CD4-positive, alpha-beta T cell (primary cell): ENCODE results near the gene CHMP1A. TPM values are rescaled to one million over a fixed set of nuclear protein-coding genes. Genes with fewer than 3 reads are reported as not detected.

ENCODE experiments used
- ATAC-seq: fragments of 200-7000 bp; cut with Tn5 transposase; one replicate; pipeline ENCODE4 v1.10.0; 2022; ENCODE audit warnings: mild to moderate bottlenecking; ENCODE audit not compliant: poor library complexity
- CTCF ChIA-PET: fragments of 350-600 bp; sonication (Branson Sonifier 250); formaldehyde crosslinking; loops from one replicate; lab custom pipeline; 2021; ENCODE audit warnings: antibody characterized with exemption, inconsistent platforms; lab: Charles Lee
- POLR2A ChIA-PET: fragments of 350-600 bp; sonication (Branson Sonifier 250); formaldehyde crosslinking; loops from one replicate; lab custom pipeline; 2021; ENCODE audit warnings: antibody characterized with exemption, inconsistent platforms; lab: Charles Lee
- DNase-seq, 14 experiments: peaks; one replicate each; pipeline ENCODE4 v3.0.0-alpha.2; 2013 to 2020; ENCODE audit warnings: mixed read lengths in 2 of 14
- H3K27ac ChIP-seq, 2 donors: one replicate each; pipeline versions ENCODE4 v1.5.1 to v1.7.0; 2013; ENCODE audit warnings: low read length in 2 of 2, low read depth in 1 of 2, mild to moderate bottlenecking in 1 of 2
- H3K27me3 ChIP-seq, 2 experiments: 1 replicate in 1 of 2; 2 replicates in 1 of 2; pipeline versions ENCODE4 v1.6.1 to v1.7.0; 2013; ENCODE audit warnings: low read length in 2 of 2, control low read depth in 1 of 2, mild to moderate bottlenecking in 1 of 2, moderate library complexity in 1 of 2; ENCODE audit not compliant: insufficient read depth in 2 of 2, control insufficient read depth in 1 of 2
- H3K36me3 ChIP-seq: one replicate; pipeline ENCODE4 v1.6.1; 2013; ENCODE audit warnings: low read length, control low read depth; ENCODE audit not compliant: insufficient read depth
- H3K4me1 ChIP-seq: one replicate; pipeline ENCODE4 v1.6.1; 2013; ENCODE audit warnings: low read length, control low read depth; ENCODE audit not compliant: insufficient read depth
- H3K4me3 ChIP-seq: one replicate; pipeline ENCODE4 v1.5.1; 2013; ENCODE audit warnings: mild to moderate bottlenecking, low read length, moderate library complexity
- H3K9me3 ChIP-seq, 2 experiments: 1 replicate in 1 of 2; 2 replicates in 1 of 2; pipeline versions ENCODE4 v1.6.1 to v1.7.0; 2013; ENCODE audit warnings: low read length in 2 of 2, mild to moderate bottlenecking in 2 of 2, control low read depth in 1 of 2, moderate library complexity in 1 of 2; ENCODE audit not compliant: control insufficient read depth in 1 of 2, insufficient read depth in 1 of 2
- H3K27ac Mint-ChIP-seq: one replicate; pipeline ENCODE4 v1.8.0; 2020; ENCODE audit warnings: mixed read lengths
- H3K27me3 Mint-ChIP-seq: one replicate; pipeline ENCODE4 v1.8.0; 2021; ENCODE audit warnings: mixed read lengths
- H3K36me3 Mint-ChIP-seq: one replicate; pipeline ENCODE4 v1.8.0; 2021; ENCODE audit warnings: low read depth, mixed read lengths
- H3K4me1 Mint-ChIP-seq: one replicate; pipeline ENCODE4 v1.8.0; 2021; ENCODE audit warnings: low read depth, mixed read lengths
- H3K4me3 Mint-ChIP-seq: one replicate; pipeline ENCODE4 v1.8.0; 2020; ENCODE audit warnings: mild to moderate bottlenecking, mixed read lengths
- H3K9me3 Mint-ChIP-seq: one replicate; pipeline ENCODE4 v1.8.0; 2020; ENCODE audit warnings: mixed read lengths
- intact Hi-C, 2 experiments: fragments of 100-400 bp; cut with DNase I in 1 of 2; cut with micrococcal nuclease in 1 of 2; formaldehyde crosslinking; loops; one replicate each; pipeline versions ENCODE4 v1.15.1 to v1.9.0; 2023 to 2025; cut with DNase I, micrococcal nuclease
- polyA plus RNA-seq, 2 donors: library from polyadenylated mRNA; unstranded; fragments of 120-200 nt; gene quantifications; one replicate each; pipeline ENCODE4 v1.2.1, GENCODE V29; 2013
- total RNA-seq, 174 experiments: library from RNA in 2 of 174; stranded (reverse) in 2 of 174; gene quantifications; one replicate each; pipeline ENCODE4 v1.2.3 and lab custom pipeline; 2021 to 2026
- TF ChIP-seq, protein P1 (sequence below): fragments of 200-600 bp; IDR thresholded peaks from one replicate; pipeline ENCODE4 v1.8.0; 2022; ENCODE audit warnings: antibody characterized with exemption, mild to moderate bottlenecking

CHMP1A gene
- total RNA-seq (10 to 100 TPM; 54.7 to 55.9 TPM), total RNA-seq (lab: John Stamatoyannopoulos, UW) (45.4 to 101 (median 72.2) reads per million in 172 experiments)
- polyA plus RNA-seq (2013, experiment 1 of 2): 52.8 TPM
- polyA plus RNA-seq (2013, experiment 2 of 2): 51.6 TPM

DNA sequence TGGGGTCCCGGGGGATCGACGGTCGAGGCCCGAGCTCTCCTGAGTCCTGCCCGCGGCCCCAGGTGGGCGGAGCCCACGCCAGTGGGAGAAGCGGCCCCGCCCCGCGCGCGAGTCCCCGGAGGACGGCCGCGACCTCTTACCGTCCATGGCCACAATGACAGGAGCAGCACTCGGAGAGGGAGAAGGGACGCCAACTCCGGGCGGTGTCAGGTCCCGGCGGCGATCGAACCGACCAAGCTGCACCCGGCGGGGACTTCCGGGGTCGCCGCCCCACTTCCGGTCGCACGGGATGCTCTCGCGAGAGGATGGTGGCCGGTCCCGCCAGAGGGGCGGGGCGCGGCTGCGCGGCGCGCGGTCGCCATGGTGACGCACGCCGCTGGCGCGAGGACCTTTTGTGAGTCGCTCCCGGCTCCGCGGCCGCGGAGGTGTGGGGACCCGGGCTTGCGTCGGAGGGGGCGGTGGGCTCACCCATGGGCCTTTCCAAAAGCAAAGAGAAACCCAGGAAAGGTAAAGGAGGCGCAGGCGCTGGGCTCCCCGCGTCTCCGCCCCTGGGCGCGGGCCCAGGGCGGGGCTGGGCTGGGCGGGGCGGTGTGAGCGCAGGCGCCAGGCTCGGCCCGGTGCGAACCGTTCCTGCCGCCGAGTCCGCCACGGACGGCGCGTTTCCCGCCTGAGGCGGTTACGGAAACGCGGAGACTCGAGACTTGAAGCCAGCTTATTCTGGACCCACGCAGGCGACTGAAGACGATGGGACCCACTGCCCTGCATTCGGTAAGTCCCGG, at the start of gene CHMP1A, which contains the start of gene SPATA33:
Gene CHMP1A (minus strand): TSS at position 267 of the 779 bp plus-strand sequence. CDS start 120 bp downstream, at position 147.
Gene SPATA33 (plus strand): TSS at position 395 of the 779 bp plus-strand sequence. CDS start 76 bp downstream, at position 471.
- H3K4me3 Mint-ChIP-seq: peak within 1 kb of the TSS; percentile 93
- H3K27ac Mint-ChIP-seq: peak within 1 kb of the TSS; percentile 81

DNA sequence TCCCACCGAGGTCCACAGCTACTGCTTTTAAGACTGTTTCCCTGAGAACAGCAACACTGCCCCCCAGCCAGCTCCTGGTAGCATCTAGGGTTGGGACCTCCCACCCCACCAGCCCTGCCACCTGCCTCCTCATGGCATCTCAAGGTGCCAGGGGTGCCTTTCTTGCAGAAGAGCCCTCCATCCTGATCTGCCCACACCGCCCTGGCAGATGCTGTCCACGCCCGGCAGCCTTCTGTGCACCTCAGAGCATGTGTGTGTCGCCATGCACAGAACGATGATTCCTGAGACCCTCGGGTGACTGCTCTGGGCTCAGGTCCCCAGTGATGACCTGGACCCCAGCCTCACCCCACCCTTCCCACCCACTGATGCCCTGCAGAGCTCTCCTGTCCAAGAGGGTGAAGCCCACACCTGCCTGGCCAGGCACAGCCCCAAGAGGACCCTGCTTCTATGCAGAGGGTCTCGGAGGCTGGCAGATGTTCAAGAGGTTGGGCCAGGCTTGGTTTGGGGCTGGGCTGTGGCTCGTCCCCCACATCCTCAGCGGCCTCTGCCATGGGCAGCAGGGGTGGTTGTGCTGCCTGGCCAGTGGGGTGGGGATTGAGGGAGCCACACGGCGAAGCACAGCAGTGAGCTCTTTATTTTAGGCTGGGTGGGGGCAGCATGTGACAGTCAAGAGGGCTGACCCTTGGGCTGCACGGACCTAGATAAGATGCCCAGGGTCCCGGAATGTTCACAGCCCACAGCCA, 49.2 kb upstream of the CHMP1A start:
- no peak overlapping the region for H3K4me3 ChIP-seq
- ChIA-PET CTCF (interaction anchor here (1.0 to 4.4 kb wide), 13 partner anchors 13 to 203 kb away, joined by 3 to 45 read pairs (median 6); partner anchors contain the start of genes SPIRE2 and VPS9D1), POLR2A (interaction anchor here (0.9 to 2.1 kb wide), 20 partner anchors 11 to 204 kb away, joined by 3 to 14 read pairs (median 6); partner anchors contain the start of genes CDK10, TCF25 and VPS9D1)
- no peak overlapping the region for H3K27ac ChIP-seq
- DNase-seq: peak in 1 of 14 experiments; percentile 34
- H3K4me1 ChIP-seq: peaks cover 25% of the 10 kb centered on the region
- no peaks in the 10 kb centered on the region for H3K36me3 Mint-ChIP-seq
- no peaks in the 10 kb centered on the region for H3K9me3 ChIP-seq
- no peak overlapping the region for H3K27ac Mint-ChIP-seq
- intact Hi-C loops: loop anchor here (1.0 kb wide), 6 partner anchors 16 to 204 kb away; no protein-coding TSS in a partner anchor
- no peaks in the 10 kb centered on the region for H3K36me3 ChIP-seq
- ATAC-seq: no peak
- TF ChIP-seq, protein P1, sequence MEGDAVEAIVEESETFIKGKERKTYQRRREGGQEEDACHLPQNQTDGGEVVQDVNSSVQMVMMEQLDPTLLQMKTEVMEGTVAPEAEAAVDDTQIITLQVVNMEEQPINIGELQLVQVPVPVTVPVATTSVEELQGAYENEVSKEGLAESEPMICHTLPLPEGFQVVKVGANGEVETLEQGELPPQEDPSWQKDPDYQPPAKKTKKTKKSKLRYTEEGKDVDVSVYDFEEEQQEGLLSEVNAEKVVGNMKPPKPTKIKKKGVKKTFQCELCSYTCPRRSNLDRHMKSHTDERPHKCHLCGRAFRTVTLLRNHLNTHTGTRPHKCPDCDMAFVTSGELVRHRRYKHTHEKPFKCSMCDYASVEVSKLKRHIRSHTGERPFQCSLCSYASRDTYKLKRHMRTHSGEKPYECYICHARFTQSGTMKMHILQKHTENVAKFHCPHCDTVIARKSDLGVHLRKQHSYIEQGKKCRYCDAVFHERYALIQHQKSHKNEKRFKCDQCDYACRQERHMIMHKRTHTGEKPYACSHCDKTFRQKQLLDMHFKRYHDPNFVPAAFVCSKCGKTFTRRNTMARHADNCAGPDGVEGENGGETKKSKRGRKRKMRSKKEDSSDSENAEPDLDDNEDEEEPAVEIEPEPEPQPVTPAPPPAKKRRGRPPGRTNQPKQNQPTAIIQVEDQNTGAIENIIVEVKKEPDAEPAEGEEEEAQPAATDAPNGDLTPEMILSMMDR: no peak
- no peaks in the 10 kb centered on the region for H3K27me3 ChIP-seq
- no peaks in the 10 kb centered on the region for H3K27me3 Mint-ChIP-seq
- H3K9me3 Mint-ChIP-seq: no peaks in the 10 kb centered on the region
- H3K4me1 Mint-ChIP-seq: peaks cover 14% of the 10 kb centered on the region
- no peak overlapping the region for H3K4me3 Mint-ChIP-seq

More for the DNA sequence above, at the start of gene CHMP1A, which contains the start of gene SPATA33:
- peak within 1 kb of the TSS; percentile 55 to 81 for H3K27ac ChIP-seq
- Mint-ChIP-seq H3K4me1 (peaks cover 34% of the 10 kb centered on the region), H3K36me3 (peaks cover 27% of the 10 kb centered on the region), H3K27me3 (no peaks in the 10 kb centered on the region), H3K9me3 (no peaks in the 10 kb centered on the region)
- TF ChIP-seq, protein P1: no peak
- peak; percentile 82 to 97 (median 92) for DNase-seq
- peak; percentile 88 for ATAC-seq
- peaks cover 20% of the 10 kb centered on the region for H3K36me3 ChIP-seq
- H3K4me3 ChIP-seq: peak within 1 kb of the TSS; percentile 91
- H3K9me3 ChIP-seq: no peaks in the 10 kb centered on the region
- POLR2A ChIA-PET: interaction anchor here (0.7 to 1.7 kb wide), 4 partner anchors 150 to 410 kb away, joined by 3 to 5 read pairs (median 4); partner anchors contain the start of genes SPG7 and TCF25
- CTCF ChIA-PET: interaction anchor here (0.8 to 1.0 kb wide), 3 partner anchors 42 to 44 kb away, joined by 3 to 6 read pairs (median 3); partner anchors contain the start of gene SPATA2L
- intact Hi-C loops: loop anchor here in 1 of 2 experiments (1.0 to 5.0 kb wide), 3 partner anchors 29 to 800 kb away; partner anchors contain the start of genes CDK10, GALNS, RPL13 and TRAPPC2L
- H3K4me1 ChIP-seq: peaks cover 34% of the 10 kb centered on the region
- no peaks in the 10 kb centered on the region for H3K27me3 ChIP-seq

DNA sequence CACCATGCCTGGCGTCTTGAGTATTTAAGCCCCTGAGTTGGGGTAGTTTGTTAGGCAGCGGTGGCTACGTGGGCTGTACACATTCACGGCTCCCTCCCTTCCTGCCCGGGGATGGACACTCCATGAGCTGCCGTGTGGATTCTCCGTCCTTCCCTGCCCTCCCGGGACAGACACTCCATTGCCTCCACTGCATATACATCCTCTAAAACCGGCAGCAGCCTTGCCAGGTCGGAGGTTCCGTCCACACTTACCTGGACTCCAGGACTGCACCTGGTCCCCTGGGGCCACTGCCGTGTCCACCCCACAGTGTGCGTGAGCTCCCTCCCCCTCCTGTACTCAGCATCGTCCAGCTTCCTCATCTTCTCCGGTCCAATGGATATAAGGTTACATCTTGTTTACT, 47.5 kb upstream of the CHMP1A start:
- Mint-ChIP-seq H3K4me1 (peaks cover 19% of the 10 kb centered on the region), H3K36me3 (peaks cover 6% of the 10 kb centered on the region), H3K9me3 (no peaks in the 10 kb centered on the region), H3K27ac (no peak overlapping the region), H3K4me3 (peak overlapping the region; percentile 48), H3K27me3 (no peaks in the 10 kb centered on the region)
- POLR2A ChIA-PET: interaction anchor here (0.6 to 1.8 kb wide), 7 partner anchors 32 to 239 kb away, joined by 3 to 14 read pairs (median 5); partner anchors contain the start of gene TCF25
- intact Hi-C loops: no loop called here
- no peak overlapping the region for H3K27ac ChIP-seq
- ATAC-seq (no peak), DNase-seq (peak in 1 of 14 experiments; percentile 44)
- no peaks in the 10 kb centered on the region for H3K9me3 ChIP-seq
- no peaks in the 10 kb centered on the region for H3K27me3 ChIP-seq
- peaks cover 32% of the 10 kb centered on the region for H3K4me1 ChIP-seq
- CTCF ChIA-PET: interaction anchor here (0.8 to 5.9 kb wide), 8 partner anchors 11 to 167 kb away, joined by 3 to 73 read pairs (median 8); no protein-coding TSS in a partner anchor
- no peak overlapping the region for H3K4me3 ChIP-seq
- TF ChIP-seq, protein P1: no peak
- H3K36me3 ChIP-seq: no peaks in the 10 kb centered on the region
